Gastrocnemius medialis (tissue), 4 donors: Measurements from ENCODE around the gene WDR26.

Experiments used
- CTCF ChIP-seq, 5 experiments: fragments of 450-650 bp in 3 of 5; fragments of 200-600 bp in 2 of 5; sonication (generic) in 2 of 5; IDR thresholded peaks in 4 of 5; conservative IDR thresholded peaks in 1 of 5; 1 replicate in 4 of 5; 2 replicates in 1 of 5; pipeline ENCODE4 v1.5.1; 2016 to 2019; ENCODE audit warnings: antibody characterized with exemption in 5 of 5, mild to moderate bottlenecking in 3 of 5, moderate library complexity in 3 of 5
- POLR2A ChIP-seq, 2 donors: fragments of 450-650 bp; IDR thresholded peaks; one replicate each; pipeline ENCODE4 v1.6.1; 2017; ENCODE audit warnings: antibody characterized with exemption in 2 of 2, mild to moderate bottlenecking in 2 of 2, moderate library complexity in 2 of 2

- TF ChIP-seq POLR2A (IDR thresholded peaks at IDR 0.05) (no peak), CTCF (IDR thresholded peaks at IDR 0.05 in 4 of 5, conservative IDR thresholded peaks at IDR 0.05 in 1 of 5) (no peak)
Measured at GRCh38 chr1:224375059-224375458, 59.5 kb downstream of the WDR26 start.
